ENCODE data around the gene TMCC1. TPM values are rescaled to one million over a fixed set of nuclear protein-coding genes. Genes with fewer than 3 reads are reported as not detected.

TMCC1 gene
- total RNA-seq (10 to 100 TPM; 37.3 to 44.2 TPM), polyA plus RNA-seq (10 to 100 TPM in 1 of 2 donors, 1 to 10 TPM in 1; 4.6 to 10.8 TPM)
- long read RNA-seq, donor 1, partial matches to known transcripts = 1 of 19 reads
- long read RNA-seq, donor 1, other reads (novel, unspliced or antisense) = 18 of 19 reads
- long read RNA-seq, donor 2, partial matches to known transcripts = 2 of 13 reads
- long read RNA-seq, donor 2, other reads (novel, unspliced or antisense) = 10 of 13 reads

DNA sequence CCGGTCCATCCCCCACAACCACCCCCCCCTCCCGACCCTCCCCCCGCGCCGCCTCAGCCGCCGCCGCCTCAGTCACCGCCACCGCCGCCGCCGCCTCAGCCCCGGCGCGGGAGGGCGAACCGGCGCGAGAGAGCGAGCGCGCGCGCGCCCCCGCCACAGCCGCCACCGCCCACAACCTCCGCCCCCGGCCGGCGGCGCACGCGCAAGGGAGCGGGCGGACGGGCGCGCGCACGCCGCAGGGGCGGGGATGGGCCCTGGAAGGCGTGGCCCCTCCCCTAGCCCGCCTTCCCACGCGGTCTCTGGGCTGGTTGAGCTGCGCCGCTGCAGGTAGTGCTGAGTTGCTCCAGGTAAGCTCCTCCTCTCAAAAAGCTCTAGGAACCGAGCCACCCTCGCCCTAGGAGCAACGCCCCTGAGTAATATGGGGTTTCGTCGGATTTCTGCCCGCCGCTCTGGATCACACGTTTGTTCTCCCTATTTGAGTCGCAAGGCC lies at the start of gene TMCC1:
Gene TMCC1 (minus strand): TSS at position 131 of the 490 bp plus-strand sequence.
- Histone ChIP-seq H3K4me1 (ENCODE audit: control insufficient read depth in 1 of 2, insufficient read depth in 2 of 2, low read length in 2 of 2) (no peaks in the 10 kb centered on the region), H3K27ac (ENCODE audit: low read depth in 1 of 2, low read length in 2 of 2) (peak within 1 kb of the TSS in 1 of 2 donors; percentile 83), H3K36me3 (ENCODE audit: control insufficient read depth in 1 of 2, insufficient read depth in 2 of 2, low read length in 1 of 2) (no peaks in the 10 kb centered on the region), H3K27me3 (ENCODE audit: control insufficient read depth in 1 of 2, insufficient read depth in 2 of 2, low read length in 1 of 2) (no peaks in the 10 kb centered on the region), H3K9me3 (ENCODE audit: control insufficient read depth, low read length) (no peaks in the 10 kb centered on the region), H3K4me3 (ENCODE audit: low read length in 2 of 2) (peak within 1 kb of the TSS; percentile 93 to 95)
- intact Hi-C loops (cut with DNase I) = no loop called here
- DNase-seq (peak; percentile 87 to 93), ATAC-seq (ENCODE audit: low FRiP score) (peak; percentile 95)
- WGBS, 2 donors = 0 to 1% methylated on average over 49 to 60 of the region's 60 CpGs

GRCh38 chr3:129943020-129943419 lies 49.5 kb upstream of the TMCC1 start:
- Histone ChIP-seq H3K9me3 (ENCODE audit: control insufficient read depth, low read length) (peaks cover 4% of the 10 kb centered on the region), H3K27me3 (ENCODE audit: control insufficient read depth in 1 of 2, insufficient read depth in 2 of 2, low read length in 1 of 2) (no peaks in the 10 kb centered on the region), H3K27ac (ENCODE audit: low read depth in 1 of 2, low read length in 2 of 2) (no peak overlapping the region), H3K36me3 (ENCODE audit: control insufficient read depth in 1 of 2, insufficient read depth in 2 of 2, low read length in 1 of 2) (no peaks in the 10 kb centered on the region), H3K4me1 (ENCODE audit: control insufficient read depth in 1 of 2, insufficient read depth in 2 of 2, low read length in 2 of 2) (no peaks in the 10 kb centered on the region), H3K4me3 (ENCODE audit: low read length in 2 of 2) (no peak overlapping the region)
- DNase-seq = no peak
- WGBS, 2 donors = 75 to 81% methylated on average over 3 of the region's 3 CpGs
- intact Hi-C loops (cut with DNase I) = loop anchor here in 1 of 2 donors (10.0 kb wide), 1 partner anchor 62 kb away; no protein-coding TSS in a partner anchor
- no peak for ATAC-seq (ENCODE audit: low FRiP score)

DNA sequence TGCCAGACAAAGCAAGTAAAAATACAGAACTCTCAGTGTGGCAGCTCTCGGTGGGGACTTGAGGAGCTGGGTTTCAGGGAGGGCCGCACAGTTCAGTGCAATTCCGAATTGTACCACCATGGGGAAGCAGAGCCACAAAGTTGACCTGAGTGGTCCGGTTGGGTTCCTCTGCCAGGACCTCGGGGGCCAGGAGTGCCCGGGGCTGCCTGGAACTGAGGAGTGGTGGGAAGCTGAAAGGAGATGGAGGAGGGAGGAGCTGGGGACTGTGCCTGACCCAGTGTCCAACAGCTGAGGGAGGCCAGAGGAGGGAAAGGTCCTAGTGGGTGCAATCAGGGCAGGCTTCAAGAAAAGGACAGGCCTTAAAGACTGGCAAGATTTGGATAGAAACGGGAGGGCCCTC lies 48.8 kb upstream of the TMCC1 start:
- Histone ChIP-seq H3K9me3 (ENCODE audit: control insufficient read depth, low read length) (peaks cover 4% of the 10 kb centered on the region), H3K27me3 (ENCODE audit: control insufficient read depth in 1 of 2, insufficient read depth in 2 of 2, low read length in 1 of 2) (no peaks in the 10 kb centered on the region), H3K36me3 (ENCODE audit: control insufficient read depth in 1 of 2, insufficient read depth in 2 of 2, low read length in 1 of 2) (no peaks in the 10 kb centered on the region), H3K4me3 (ENCODE audit: low read length in 2 of 2) (no peak overlapping the region), H3K27ac (ENCODE audit: low read depth in 1 of 2, low read length in 2 of 2) (no peak overlapping the region), H3K4me1 (ENCODE audit: control insufficient read depth in 1 of 2, insufficient read depth in 2 of 2, low read length in 2 of 2) (no peaks in the 10 kb centered on the region)
- peak; percentile 81 for ATAC-seq (ENCODE audit: low FRiP score)
- peak in 1 of 2 donors; percentile 78 for DNase-seq
- intact Hi-C loops (cut with DNase I) = loop anchor here in 1 of 2 donors (10.0 kb wide), 1 partner anchor 63 kb away; no protein-coding TSS in a partner anchor
- 13 to 19% methylated on average over 7 of the region's 7 CpGs for WGBS, 2 donors

DNA sequence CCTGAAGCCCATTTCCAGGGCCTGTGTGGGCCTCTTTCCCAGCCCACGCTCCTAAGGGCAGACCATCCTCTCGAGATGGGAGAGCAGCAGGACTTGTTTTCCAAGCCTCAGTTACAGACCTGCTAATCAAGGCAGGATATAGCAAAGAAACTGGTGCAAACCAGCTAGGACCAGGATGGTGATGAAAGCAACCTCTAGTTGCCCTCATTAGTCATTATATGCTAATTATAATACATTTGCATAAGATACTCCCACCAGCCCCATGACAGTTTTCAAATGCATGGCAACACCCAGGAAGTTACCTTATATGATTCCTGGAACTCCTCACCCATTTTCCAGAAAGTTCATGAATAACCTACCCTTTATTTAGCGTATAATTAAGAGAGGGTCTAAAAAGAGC lies 46.6 kb upstream of the TMCC1 start:
- Histone ChIP-seq H3K4me3 (ENCODE audit: low read length in 2 of 2) (no peak overlapping the region), H3K4me1 (ENCODE audit: control insufficient read depth in 1 of 2, insufficient read depth in 2 of 2, low read length in 2 of 2) (no peaks in the 10 kb centered on the region), H3K27ac (ENCODE audit: low read depth in 1 of 2, low read length in 2 of 2) (no peak overlapping the region), H3K9me3 (ENCODE audit: control insufficient read depth, low read length) (no peaks in the 10 kb centered on the region), H3K36me3 (ENCODE audit: control insufficient read depth in 1 of 2, insufficient read depth in 2 of 2, low read length in 1 of 2) (no peaks in the 10 kb centered on the region), H3K27me3 (ENCODE audit: control insufficient read depth in 1 of 2, insufficient read depth in 2 of 2, low read length in 1 of 2) (no peaks in the 10 kb centered on the region)
- intact Hi-C loops (cut with DNase I) = loop anchor here in 1 of 2 donors (10.0 kb wide), 1 partner anchor 65 kb away; no protein-coding TSS in a partner anchor
- DNase-seq = no peak
- no peak for ATAC-seq (ENCODE audit: low FRiP score)
- 87% methylated on average over 3 of the region's 3 CpGs for WGBS, 2 donors

GRCh38 chr3:129938140-129938930 lies 44.8 kb upstream of the TMCC1 start:
- no peak for ATAC-seq (ENCODE audit: low FRiP score)
- Histone ChIP-seq H3K27ac (ENCODE audit: low read depth in 1 of 2, low read length in 2 of 2) (no peak overlapping the region), H3K4me1 (ENCODE audit: control insufficient read depth in 1 of 2, insufficient read depth in 2 of 2, low read length in 2 of 2) (no peaks in the 10 kb centered on the region), H3K9me3 (ENCODE audit: control insufficient read depth, low read length) (no peaks in the 10 kb centered on the region), H3K27me3 (ENCODE audit: control insufficient read depth in 1 of 2, insufficient read depth in 2 of 2, low read length in 1 of 2) (no peaks in the 10 kb centered on the region), H3K36me3 (ENCODE audit: control insufficient read depth in 1 of 2, insufficient read depth in 2 of 2, low read length in 1 of 2) (no peaks in the 10 kb centered on the region), H3K4me3 (ENCODE audit: low read length in 2 of 2) (no peak overlapping the region)
- no peak for DNase-seq
- 85 to 88% methylated on average over 7 to 8 of the region's 8 CpGs for WGBS, 2 donors
- intact Hi-C loops (cut with DNase I) = loop anchor here (10.0 kb wide), 3 partner anchors 104 to 554 kb away; no protein-coding TSS in a partner anchor

- 81 to 84% methylated on average over 9 of the region's 9 CpGs for WGBS, 2 donors
- no peak overlapping the region for H3K27ac ChIP-seq (ENCODE audit: low read depth in 1 of 2, low read length in 2 of 2)
Observed at GRCh38 chr3:129937717-129938116, 44.2 kb upstream of the TMCC1 start.

DNA sequence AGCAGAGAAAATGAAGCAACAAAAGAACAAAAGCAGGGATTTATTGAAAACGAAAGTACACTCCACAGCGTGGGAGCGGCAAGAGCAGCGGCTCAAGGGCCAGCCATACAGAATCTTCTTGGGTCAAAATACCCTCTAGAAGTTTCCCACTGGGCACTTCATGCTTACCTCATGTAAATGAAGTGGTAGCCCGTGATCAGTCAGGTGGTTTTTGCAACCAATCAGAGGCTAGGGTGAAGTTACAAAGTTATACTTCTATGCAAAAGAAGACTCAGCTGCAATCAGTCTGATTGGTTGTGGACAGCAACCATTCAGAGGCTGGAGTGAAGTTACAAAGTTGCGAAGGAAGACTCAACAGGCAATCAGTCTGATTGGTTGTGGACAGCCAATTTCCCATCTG lies 43.2 kb upstream of the TMCC1 start:
- DNase-seq = no peak
- H3K9me3 ChIP-seq (ENCODE audit: control insufficient read depth, low read length) = no peaks in the 10 kb centered on the region
- H3K27ac ChIP-seq (ENCODE audit: low read depth in 1 of 2, low read length in 2 of 2) = no peak overlapping the region
- intact Hi-C loops (cut with DNase I) = loop anchor here (10.0 kb wide), 3 partner anchors 102 to 552 kb away; no protein-coding TSS in a partner anchor
- peak overlapping the region in 1 of 2 donors; percentile 23 for H3K4me3 ChIP-seq (ENCODE audit: low read length in 2 of 2)
- WGBS, 2 donors = 43 to 50% methylated on average over 6 of the region's 6 CpGs
- no peaks in the 10 kb centered on the region for H3K36me3 ChIP-seq (ENCODE audit: control insufficient read depth in 1 of 2, insufficient read depth in 2 of 2, low read length in 1 of 2)
- H3K4me1 ChIP-seq (ENCODE audit: control insufficient read depth in 1 of 2, insufficient read depth in 2 of 2, low read length in 2 of 2) = no peaks in the 10 kb centered on the region
- peaks cover 0 to 2% of the 10 kb centered on the region in 2 donors for H3K27me3 ChIP-seq (ENCODE audit: control insufficient read depth in 1 of 2, insufficient read depth in 2 of 2, low read length in 1 of 2)
- peak; percentile 49 for ATAC-seq (ENCODE audit: low FRiP score)

More at GRCh38 chr3:129937717-129938116, 44.2 kb upstream of the TMCC1 start:
- H3K36me3 ChIP-seq (ENCODE audit: control insufficient read depth in 1 of 2, insufficient read depth in 2 of 2, low read length in 1 of 2) = no peaks in the 10 kb centered on the region
- no peaks in the 10 kb centered on the region for H3K9me3 ChIP-seq (ENCODE audit: control insufficient read depth, low read length)
- DNase-seq = no peak
- intact Hi-C loops (cut with DNase I) = loop anchor here (10.0 kb wide), 3 partner anchors 103 to 553 kb away; no protein-coding TSS in a partner anchor
- no peak for ATAC-seq (ENCODE audit: low FRiP score)
- no peaks in the 10 kb centered on the region for H3K27me3 ChIP-seq (ENCODE audit: control insufficient read depth in 1 of 2, insufficient read depth in 2 of 2, low read length in 1 of 2)
- no peak overlapping the region for H3K4me3 ChIP-seq (ENCODE audit: low read length in 2 of 2)
- H3K4me1 ChIP-seq (ENCODE audit: control insufficient read depth in 1 of 2, insufficient read depth in 2 of 2, low read length in 2 of 2) = no peaks in the 10 kb centered on the region

DNA sequence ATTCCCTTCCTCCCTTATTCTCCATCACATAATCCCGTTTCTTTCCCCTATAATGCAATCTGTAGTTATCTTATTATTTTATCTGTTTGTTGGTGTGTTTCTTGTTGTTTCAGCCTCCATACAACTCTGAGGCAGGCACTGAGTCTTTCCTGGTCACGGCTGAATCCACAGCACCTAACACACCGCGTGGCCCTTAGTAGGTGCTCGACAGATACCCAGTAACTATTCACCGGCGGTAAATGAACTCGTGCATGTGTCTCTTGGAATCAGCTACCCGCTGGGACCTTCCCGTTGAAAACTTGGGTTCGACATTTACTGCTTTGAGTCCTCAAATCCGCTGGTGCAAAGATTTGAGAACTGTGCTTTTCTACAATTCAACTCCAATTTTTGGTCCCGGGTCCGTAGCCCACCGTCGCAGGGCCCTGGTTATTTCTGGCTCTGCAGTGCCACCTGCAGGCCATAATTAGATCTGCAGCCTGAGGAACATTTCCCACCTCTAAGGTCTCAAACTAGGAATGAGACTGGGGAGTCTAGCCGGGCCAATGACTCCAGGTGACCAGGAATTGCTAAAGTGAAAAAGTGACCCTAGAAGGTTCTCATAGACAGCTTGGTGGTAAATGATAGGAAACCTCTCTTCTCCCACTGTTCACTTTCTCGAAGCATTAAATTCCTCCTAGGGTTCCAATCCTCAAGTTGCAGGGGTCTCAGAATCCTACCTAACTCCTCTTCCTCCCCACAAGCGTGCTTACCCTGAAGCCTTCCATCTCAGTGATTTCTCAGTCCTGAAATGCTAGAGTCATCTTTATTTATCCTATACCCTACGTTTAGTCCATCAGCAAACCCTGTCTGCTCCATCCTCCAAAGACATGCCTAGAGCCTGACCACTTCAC lies 41.0 kb upstream of the TMCC1 start:
- Histone ChIP-seq H3K4me1 (ENCODE audit: control insufficient read depth in 1 of 2, insufficient read depth in 2 of 2, low read length in 2 of 2) (no peaks in the 10 kb centered on the region), H3K36me3 (ENCODE audit: control insufficient read depth in 1 of 2, insufficient read depth in 2 of 2, low read length in 1 of 2) (no peaks in the 10 kb centered on the region), H3K4me3 (ENCODE audit: low read length in 2 of 2) (no peak overlapping the region), H3K27ac (ENCODE audit: low read depth in 1 of 2, low read length in 2 of 2) (no peak overlapping the region), H3K9me3 (ENCODE audit: control insufficient read depth, low read length) (peaks cover 1% of the 10 kb centered on the region), H3K27me3 (ENCODE audit: control insufficient read depth in 1 of 2, insufficient read depth in 2 of 2, low read length in 1 of 2) (peaks cover 0 to 2% of the 10 kb centered on the region in 2 donors)
- intact Hi-C loops (cut with DNase I) = loop anchor here (2.0 to 10.0 kb wide), 7 partner anchors 100 to 550 kb away; no protein-coding TSS in a partner anchor
- 25 to 28% methylated on average over 20 of the region's 20 CpGs for WGBS, 2 donors
- DNase-seq = no peak
- ATAC-seq (ENCODE audit: low FRiP score) = peak; percentile 58
